ENCODE results near the gene LDLRAD2. TPM values are rescaled to one million over a fixed set of nuclear protein-coding genes. Genes with fewer than 3 reads are reported as not detected.

LDLRAD2 gene
- total and polyA plus RNA-seq, 2 of the 8 experiments (the other 6 are each of a cell fraction or from before 2014, with no cell fraction given) = 0.48 to 0.74 TPM

DNA sequence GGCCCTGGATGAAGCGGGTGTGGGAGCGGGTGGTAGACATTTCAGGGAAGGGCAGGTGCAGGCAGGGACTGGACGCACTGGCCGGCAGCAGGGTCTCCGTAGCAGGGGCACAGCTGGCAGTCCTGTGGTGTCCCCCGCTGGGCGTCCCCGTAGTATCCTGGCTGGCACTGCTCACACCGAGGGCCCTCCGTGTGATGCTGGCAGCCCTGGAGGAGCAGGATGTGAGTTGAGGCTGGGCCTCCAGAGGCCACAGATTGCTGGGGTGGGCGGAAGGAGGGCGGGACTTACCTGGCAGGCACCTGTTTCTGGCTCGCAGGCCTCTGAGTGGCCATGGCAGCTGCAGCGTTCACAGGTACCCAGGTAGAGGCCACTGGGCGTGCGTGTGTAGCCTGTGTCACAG lies 62.3 kb downstream of the LDLRAD2 start:
- Histone ChIP-seq H4K8ac (ENCODE audit: extremely low read depth, insufficient read depth, low read length) (no peak overlapping the region), H3K27me3 (replicated peaks in 1 of 4; ENCODE audit: control insufficient read depth in 3 of 4, extremely low read depth in 1 of 4, insufficient read depth in 3 of 4, low read length in 3 of 4) (no peaks in the 10 kb centered on the region; a peak in 1 of 7 replicates), H3K4me2 (ENCODE audit: insufficient read depth in 1 of 2, low read depth in 2 of 2, low read length in 2 of 2) (no peak overlapping the region), H3K9ac (replicated peaks in 1 of 4; ENCODE audit: extremely low read depth in 1 of 4, low read depth in 3 of 4, low read length in 3 of 4) (no peak overlapping the region), H3K27ac (ENCODE audit: low read depth, low read length) (no peak overlapping the region), H4K91ac (replicated peaks; ENCODE audit: insufficient read length, low read length) (no peak overlapping the region), H3K9me3 (ENCODE audit: insufficient read depth in 2 of 2, low read depth in 1 of 2, low read length in 1 of 2) (no peaks in the 10 kb centered on the region), H3K4me3 (ENCODE audit: extremely low read depth in 1 of 4, insufficient read depth in 2 of 4, low read depth in 3 of 4, low read length in 4 of 4) (no peak overlapping the region), H2BK5ac (ENCODE audit: low read depth, low read length) (0 out of 2 replicates have a peak overlapping the region, but pooled peaks have one; percentile 24), H3K14ac (ENCODE audit: insufficient read length) (no peak overlapping the region), H3K4me1 (replicated peaks in 1 of 4; ENCODE audit: control insufficient read depth in 3 of 4, insufficient read depth in 4 of 4, low read length in 3 of 4) (no peaks in the 10 kb centered on the region; a peak in 1 of 7 replicates), H3K79me1 (ENCODE audit: low read depth, low read length) (no peaks in the 10 kb centered on the region), H4K5ac (ENCODE audit: insufficient read length, low read depth, low read length) (no peak overlapping the region), H2BK120ac (replicated peaks; ENCODE audit: low read depth, low read length) (no peak overlapping the region), H4K20me1 (replicated peaks in 1 of 2; ENCODE audit: control insufficient read depth in 1 of 2, insufficient read depth in 2 of 2, low read length in 2 of 2) (peaks cover 0 to 5% of the 10 kb centered on the region in 2 experiments), H2AFZ (ENCODE audit: low read length) (no peak overlapping the region), H2BK15ac (ENCODE audit: low read length) (no peak overlapping the region), H3K23ac (ENCODE audit: insufficient read length) (no peak overlapping the region), H3K79me2 (ENCODE audit: control insufficient read depth in 1 of 2, insufficient read depth in 2 of 2, low read length in 2 of 2) (no peaks in the 10 kb centered on the region), H3K23me2 (ENCODE audit: low read depth, low read length) (no peaks in the 10 kb centered on the region), H3K18ac (ENCODE audit: extremely low read depth, low read length) (no peak overlapping the region), H3K4ac (replicated peaks; ENCODE audit: insufficient read length, low read depth, low read length) (no peak overlapping the region), H2BK12ac (ENCODE audit: low read depth, low read length) (no peak overlapping the region), H2BK20ac (ENCODE audit: low read length) (no peak overlapping the region), H3K56ac (replicated peaks; ENCODE audit: insufficient read length, low read depth, low read length) (no peak overlapping the region), H2AK5ac (ENCODE audit: low read depth, low read length) (no peak overlapping the region), H3K36me3 (ENCODE audit: control insufficient read depth in 2 of 4, insufficient read depth in 4 of 4, low read length in 3 of 4) (peaks cover 21 to 63% (median 48%) of the 10 kb centered on the region in 4 experiments)
- ChIA-PET POLR2A (ENCODE audit: partially characterized antibody) (no interaction called here), CTCF (ENCODE audit: partially characterized antibody) (no interaction called here)
- no peak for FAIRE-seq
- TF ChIP-seq, protein P1, sequence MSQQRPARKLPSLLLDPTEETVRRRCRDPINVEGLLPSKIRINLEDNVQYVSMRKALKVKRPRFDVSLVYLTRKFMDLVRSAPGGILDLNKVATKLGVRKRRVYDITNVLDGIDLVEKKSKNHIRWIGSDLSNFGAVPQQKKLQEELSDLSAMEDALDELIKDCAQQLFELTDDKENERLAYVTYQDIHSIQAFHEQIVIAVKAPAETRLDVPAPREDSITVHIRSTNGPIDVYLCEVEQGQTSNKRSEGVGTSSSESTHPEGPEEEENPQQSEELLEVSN (IDR thresholded peaks at IDR 0.05) = no peak
- no peak for TF ChIP-seq SP2 (IDR thresholded peaks at IDR 0.05; ENCODE audit: low read length)
- TF ChIP-seq RBBP5 (IDR thresholded peaks at IDR 0.05; ENCODE audit: borderline replicate concordance, low read depth, low read length) = no peak
- 92% methylated on average over 12 of the region's 16 CpGs; no CpG with 5 or more reads in 1 of the 2 experiments for WGBS, 2 experiments (ENCODE audit: extremely low coverage in 1 of 2, insufficient coverage in 1 of 2, insufficient read length in 1 of 2, insufficient replicate concordance in 2 of 2, low coverage in 1 of 2, low lambda C conversion rate in 2 of 2, missing lambda C conversion rate in 1 of 2)
- no peak for DNase-seq (ENCODE audit: low read depth in 1 of 2, low spot score in 2 of 2)

Other genes starting within 250 kb of the LDLRAD2 start
- gene RAP1GAP, start 142.9 kb upstream of the LDLRAD2 start, total RNA-seq (2021; fragmentation: NEBNext Ultra II Directional; extraction: Animal tissue kit (Norgen Biotek cat#: 25700)) = 7.8 and 8.4 TPM in 2 replicates
- gene RAP1GAP, start 142.9 kb upstream of the LDLRAD2 start, polyA plus RNA-seq (2011; rRNA removed) = 8.4 and 9.9 TPM in 2 replicates
- gene USP48, start 29.1 kb upstream of the LDLRAD2 start, total RNA-seq (2021; fragmentation: NEBNext Ultra II Directional; extraction: Animal tissue kit (Norgen Biotek cat#: 25700)) = 81.5 and 83.5 TPM in 2 replicates
- 10.1 and 12.8 TPM in 2 replicates for gene USP48, start 29.1 kb upstream of the LDLRAD2 start, polyA plus RNA-seq (2011; rRNA removed)
- gene HSPG2, start 125.0 kb downstream of the LDLRAD2 start, total RNA-seq (2021; fragmentation: NEBNext Ultra II Directional; extraction: Animal tissue kit (Norgen Biotek cat#: 25700)) = 108 and 111 TPM in 2 replicates
- 17.8 and 27.7 TPM in 2 replicates for gene HSPG2, start 125.0 kb downstream of the LDLRAD2 start, polyA plus RNA-seq (2011; rRNA removed)
- not detected in 2 replicates for gene CELA3B, start 164.8 kb downstream of the LDLRAD2 start, total RNA-seq (2021; fragmentation: NEBNext Ultra II Directional; extraction: Animal tissue kit (Norgen Biotek cat#: 25700))
- not detected in 2 replicates for gene CELA3B, start 164.8 kb downstream of the LDLRAD2 start, polyA plus RNA-seq (2011; rRNA removed)
- not detected in 2 replicates for gene CELA3A, start 189.4 kb downstream of the LDLRAD2 start, total RNA-seq (2021; fragmentation: NEBNext Ultra II Directional; extraction: Animal tissue kit (Norgen Biotek cat#: 25700))
- gene CELA3A, start 189.4 kb downstream of the LDLRAD2 start, polyA plus RNA-seq (2011; rRNA removed) = 0.09 TPM in 1 of 2 replicates, not detected in the other
- 179 and 182 TPM in 2 replicates for gene CDC42, start 240.4 kb downstream of the LDLRAD2 start, total RNA-seq (2021; fragmentation: NEBNext Ultra II Directional; extraction: Animal tissue kit (Norgen Biotek cat#: 25700))
- gene CDC42, start 240.4 kb downstream of the LDLRAD2 start, polyA plus RNA-seq (2011; rRNA removed) = 57.1 and 110 TPM in 2 replicates

Measured in H1 (cell line).